TTC549 (cell line): ENCODE results near the gene SLCO2A1.
"Not testable (repeated sequence)": the region's sequence is repeated elsewhere in the genome, so short reads cannot be mapped to it uniquely, and the experiment has no call there.

Source experiments
- FAIRE-seq: peaks from 2 replicates; lab custom pipeline; 2012; peaks lifted over from hg19 to GRCh38; lab: Jason Lieb, UNC

SLCO2A1 gene

DNA sequence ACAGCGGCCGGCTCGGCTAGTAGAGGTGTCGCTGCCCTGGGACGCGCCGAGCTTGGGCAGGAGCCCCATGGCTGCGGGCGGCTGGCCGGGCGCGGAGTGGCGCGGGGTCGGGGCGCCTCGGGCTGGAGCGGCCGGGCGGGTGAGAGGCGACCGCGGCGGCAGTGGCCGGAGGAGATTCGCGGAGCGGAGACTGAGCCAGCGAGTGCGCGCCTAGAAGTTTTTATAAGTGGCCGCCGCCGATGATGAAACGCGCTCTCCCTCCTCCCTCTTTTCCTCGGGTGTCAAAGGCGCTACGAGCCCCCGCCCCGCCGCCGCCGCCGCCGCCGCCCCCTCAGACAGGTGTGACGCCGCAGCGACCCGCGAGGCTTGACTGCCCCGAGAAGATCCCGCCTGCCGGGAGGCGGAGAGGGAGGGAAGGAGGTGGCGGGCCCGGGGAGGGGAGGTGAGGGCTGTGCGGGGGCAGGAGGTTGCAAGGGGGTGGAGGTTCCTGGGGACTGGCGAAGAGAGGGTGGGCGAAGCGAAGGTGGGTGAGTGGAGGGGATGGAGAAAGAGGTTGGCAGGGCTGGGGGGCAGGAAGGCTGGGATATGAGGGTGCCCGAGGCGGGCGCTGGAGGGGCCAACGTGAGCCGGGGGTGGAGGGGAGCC is at the start of gene SLCO2A1:
Gene SLCO2A1, minus strand, starts transcription at position 192 of the 645 bp plus-strand sequence. Its CDS starts 123 bp downstream, at position 69.
- no peak for FAIRE-seq

DNA sequence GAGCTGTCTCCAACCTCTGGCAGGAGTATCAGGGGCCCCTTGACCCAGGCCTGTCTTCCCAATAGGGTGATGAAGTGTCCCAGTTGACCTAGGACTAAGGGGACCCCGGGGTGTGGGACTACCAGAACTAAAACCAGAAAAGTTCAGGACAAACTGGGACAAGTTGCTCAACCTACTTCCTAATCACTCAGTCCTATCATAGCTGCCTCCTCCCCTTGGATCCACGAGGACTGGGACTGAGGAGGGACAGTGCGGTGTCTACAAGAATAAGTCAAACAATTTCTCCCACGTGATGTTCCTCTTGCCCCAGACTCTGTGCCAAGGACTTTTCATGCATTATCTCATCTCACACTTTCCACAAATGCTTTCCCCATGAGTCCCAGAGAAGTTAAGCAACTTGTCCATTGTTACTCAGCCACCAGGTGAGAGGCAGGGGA is 49.4 kb upstream of the SLCO2A1 start:
- FAIRE-seq: no peak

- FAIRE-seq: no peak
Observed at GRCh38 chr3:134078169-134078831, 48.6 kb upstream of the SLCO2A1 start.

DNA sequence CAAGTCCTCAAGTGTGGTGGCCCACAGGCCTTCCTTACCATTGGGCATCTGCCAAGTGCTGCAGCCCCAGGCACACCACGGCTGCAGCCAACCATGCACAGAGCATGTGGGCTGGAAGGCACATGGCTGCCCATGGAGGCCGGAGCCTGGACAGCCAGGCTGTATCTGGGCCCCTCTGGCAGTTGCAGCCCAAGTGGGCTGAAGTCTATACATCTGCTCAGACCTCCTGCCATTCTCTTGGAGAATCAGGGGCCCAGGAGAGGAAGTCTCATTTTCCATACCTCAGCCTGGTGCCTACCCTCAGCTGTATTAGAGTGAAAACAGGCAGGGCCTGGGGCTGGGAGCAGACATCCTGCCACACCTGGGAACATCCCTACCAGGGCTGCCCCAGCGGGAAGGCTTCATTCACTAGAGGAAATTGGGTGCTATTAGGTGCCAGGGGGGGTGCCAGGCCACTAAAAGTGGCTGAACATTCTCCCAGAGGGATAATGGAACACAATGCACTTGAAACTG is 48.0 kb upstream of the SLCO2A1 start:
- FAIRE-seq: no peak

DNA sequence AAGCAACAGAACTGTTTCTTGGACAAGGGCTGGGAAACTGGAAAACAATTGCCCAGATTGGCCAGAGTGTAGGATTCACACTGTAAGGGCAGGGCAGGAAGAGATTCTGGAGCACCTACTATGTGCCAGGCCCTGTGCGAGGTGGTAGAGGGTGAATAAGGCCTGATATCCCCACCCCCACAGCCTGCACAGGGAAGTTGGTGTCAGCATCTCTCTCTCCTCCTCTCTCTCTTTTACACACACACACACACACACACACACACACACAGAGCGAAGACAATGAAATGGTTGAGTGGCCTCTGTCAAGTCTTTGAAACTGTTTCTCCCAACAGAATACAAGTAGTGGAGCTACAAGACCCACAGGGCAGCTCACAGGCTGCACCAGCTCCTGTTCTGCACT is 47.1 kb upstream of the SLCO2A1 start:
- no peak for FAIRE-seq

GRCh38 chr3:134075846-134076245 is 46.1 kb upstream of the SLCO2A1 start:
- no peak for FAIRE-seq

DNA sequence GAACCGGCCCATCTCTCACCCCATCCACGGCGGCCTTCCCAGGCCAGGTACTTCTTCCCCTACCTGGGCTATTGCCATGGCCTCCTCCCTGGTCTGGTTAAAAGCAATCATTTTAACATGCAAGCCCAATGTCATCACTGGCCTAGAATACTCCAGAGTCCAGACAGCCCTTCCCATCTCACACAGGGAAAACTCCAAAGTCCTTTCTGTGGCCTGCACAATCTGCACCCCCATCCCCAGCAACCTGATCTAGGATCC is 45.8 kb upstream of the SLCO2A1 start:
- no peak for FAIRE-seq

DNA sequence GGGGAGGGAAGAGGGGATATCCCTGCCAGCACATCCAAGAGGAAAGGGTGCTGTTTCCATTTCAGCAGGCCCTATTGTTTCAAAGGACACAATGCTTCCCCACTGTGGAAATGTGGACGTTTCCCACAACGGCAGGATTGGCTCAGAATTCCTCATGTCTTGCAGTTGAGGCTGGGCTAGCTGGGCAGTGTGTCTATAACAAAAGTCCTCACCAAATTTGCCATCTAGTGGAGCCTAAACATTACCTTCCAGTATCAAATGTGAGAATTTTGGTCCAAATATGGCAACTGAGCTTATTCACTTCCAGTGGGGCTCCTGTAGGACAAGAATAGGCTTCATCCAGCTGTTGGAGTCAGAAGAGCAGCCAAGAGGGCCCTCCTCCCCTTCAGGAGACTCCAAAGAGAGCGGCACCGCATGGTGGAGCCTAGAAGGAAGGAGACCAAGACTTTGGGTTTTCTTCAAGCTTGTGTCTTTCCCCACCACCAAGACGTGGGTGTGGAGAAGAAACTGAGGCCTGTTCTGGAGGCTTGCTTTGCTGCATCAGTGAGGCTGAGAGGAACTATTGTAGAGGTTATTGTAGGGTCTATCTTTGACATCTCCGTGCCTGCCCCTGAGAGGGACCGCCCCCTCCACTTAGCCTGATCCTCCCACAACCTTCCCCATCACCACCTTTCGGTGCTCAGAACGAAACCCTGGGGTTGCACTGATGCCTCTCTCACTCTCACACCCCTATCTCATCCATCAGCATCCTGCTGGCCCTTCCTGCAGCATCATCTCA is 45.3 kb upstream of the SLCO2A1 start:
- no peak for FAIRE-seq

DNA sequence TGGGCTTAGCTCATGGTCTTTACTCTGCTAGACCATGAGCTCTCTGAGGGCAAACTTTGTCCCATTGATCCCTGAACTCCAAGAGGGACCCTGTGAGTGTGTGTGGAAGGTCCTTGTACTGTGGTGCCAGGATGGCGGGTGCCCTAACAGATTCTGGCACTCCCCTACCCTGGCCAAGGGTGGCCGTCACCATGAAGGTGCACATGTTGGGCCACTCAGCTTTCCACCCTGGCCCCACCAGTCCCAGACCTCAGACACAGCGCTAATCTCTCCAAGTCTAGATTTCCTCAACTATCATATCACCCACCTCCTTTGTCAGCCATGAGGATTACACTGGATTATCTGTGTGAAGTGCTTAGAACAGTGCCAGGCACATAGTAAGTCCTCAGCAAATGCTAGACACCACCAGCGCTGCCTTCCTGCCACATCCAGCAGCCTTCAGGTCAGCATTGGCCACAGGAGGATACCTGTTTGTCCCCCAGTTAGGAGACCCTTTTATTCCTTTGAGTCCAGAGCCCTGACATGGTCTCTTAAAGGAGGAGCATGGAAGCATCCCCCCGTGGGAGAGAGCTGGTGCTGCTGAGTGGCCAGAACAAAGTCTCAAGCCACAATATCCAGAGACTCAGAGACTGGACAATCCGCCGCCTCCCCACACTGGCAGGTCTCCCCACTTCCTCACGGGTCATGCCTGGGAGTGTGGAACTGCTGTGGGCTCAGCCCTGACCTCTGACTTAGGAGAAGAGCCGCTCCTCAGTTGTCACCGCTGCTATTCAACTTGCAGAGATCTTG is 44.5 kb upstream of the SLCO2A1 start:
- FAIRE-seq: no peak

- no peak for FAIRE-seq
Observed at GRCh38 chr3:134073583-134073945, 43.8 kb upstream of the SLCO2A1 start.

- no peak for FAIRE-seq
Observed at GRCh38 chr3:134072881-134073582, 43.3 kb upstream of the SLCO2A1 start.

GRCh38 chr3:134070281-134070680 is 40.6 kb upstream of the SLCO2A1 start:
- not testable (repeated sequence) for FAIRE-seq

DNA sequence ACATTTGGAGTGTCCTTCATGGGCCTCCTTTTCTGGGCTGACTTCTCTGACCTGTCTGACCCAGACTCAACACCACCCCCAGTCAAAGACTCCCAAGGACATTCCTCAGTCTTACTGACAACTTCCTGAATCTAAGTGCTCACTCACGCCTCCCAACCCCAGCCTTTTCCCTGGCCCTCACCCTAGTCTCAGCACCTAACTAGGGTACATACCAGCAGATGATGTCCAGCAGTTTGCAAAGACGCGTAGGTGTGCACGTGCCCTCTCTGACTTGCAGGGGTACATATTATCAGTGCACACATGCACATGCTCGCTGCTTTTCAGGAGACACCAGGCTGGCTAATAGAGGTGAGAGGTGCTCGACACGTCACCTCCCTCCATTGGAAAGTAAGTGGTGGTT is 38.7 kb upstream of the SLCO2A1 start:
- no peak for FAIRE-seq

DNA sequence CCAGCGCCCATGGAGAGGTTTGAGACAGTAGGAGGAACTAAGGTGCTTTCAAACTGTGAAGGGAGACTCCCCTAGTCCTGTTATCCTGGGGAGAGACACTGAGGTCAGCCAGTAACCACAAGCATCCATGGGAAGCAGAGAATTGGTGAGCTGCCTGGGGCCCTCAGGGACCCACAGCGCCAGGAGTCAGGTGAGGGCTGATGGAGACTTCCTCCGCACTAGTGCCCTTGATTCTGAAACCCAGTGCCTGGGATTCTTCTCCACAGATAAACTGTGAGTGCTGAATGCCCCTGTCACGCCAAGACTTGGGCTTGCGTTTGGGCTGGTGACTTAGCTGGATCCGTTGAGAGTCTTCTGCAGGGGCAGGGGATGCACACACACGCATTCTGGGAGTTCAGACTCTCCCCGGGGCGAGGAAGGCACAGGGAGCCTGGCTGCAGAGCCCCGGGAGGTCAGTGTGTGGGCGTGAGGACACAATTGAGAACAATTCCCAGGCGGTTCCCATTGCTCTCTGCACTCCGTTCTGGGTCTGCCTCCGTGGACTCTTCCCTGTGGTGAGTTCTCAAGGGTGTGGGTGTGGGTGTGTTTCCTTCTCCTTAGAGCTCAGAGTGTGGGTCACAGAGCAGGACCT is 37.9 kb upstream of the SLCO2A1 start:
- FAIRE-seq: no peak

GRCh38 chr3:134066651-134067530 is 37.2 kb upstream of the SLCO2A1 start:
- FAIRE-seq: no peak

- FAIRE-seq: no peak
Observed at GRCh38 chr3:134066158-134066541, 36.4 kb upstream of the SLCO2A1 start.

- no peak for FAIRE-seq
Observed at GRCh38 chr3:134065252-134066157, 35.8 kb upstream of the SLCO2A1 start.

DNA sequence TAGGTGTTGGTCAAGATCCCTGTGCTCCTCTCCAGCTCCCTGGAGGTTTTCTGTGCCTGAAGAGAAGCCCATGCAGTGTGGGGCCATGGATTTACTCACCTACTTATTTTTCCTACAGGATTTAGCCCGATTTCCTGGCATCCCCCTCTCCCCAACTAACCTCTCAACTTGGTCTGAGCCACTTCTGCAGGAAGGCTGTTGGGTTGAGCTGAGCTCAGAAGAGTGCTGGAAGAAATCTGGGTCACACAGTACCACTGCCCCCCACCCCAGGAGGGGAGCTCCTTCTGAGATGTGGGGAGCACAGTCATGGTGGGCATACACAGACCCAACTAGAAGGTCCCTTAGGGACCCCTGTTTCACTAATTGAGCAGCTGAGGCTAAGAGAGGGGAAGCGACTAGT is 34.4 kb upstream of the SLCO2A1 start:
- FAIRE-seq: no peak

GRCh38 chr3:134061401-134061800 is 31.7 kb upstream of the SLCO2A1 start:
- no peak for FAIRE-seq
